NCI-H446 treated with DMSO at 0.1 percent for 48 hours (cell line): ENCODE measurements around the gene WBP2NL.
"Not testable (repeated sequence)": the region's sequence is repeated elsewhere in the genome, so short reads cannot be mapped to it uniquely, and the experiment has no call there.

Source experiments
- DNase-seq: peaks from one replicate; lab custom pipeline; 2025; lab: John Stamatoyannopoulos, UW

The WBP2NL gene, protein sequence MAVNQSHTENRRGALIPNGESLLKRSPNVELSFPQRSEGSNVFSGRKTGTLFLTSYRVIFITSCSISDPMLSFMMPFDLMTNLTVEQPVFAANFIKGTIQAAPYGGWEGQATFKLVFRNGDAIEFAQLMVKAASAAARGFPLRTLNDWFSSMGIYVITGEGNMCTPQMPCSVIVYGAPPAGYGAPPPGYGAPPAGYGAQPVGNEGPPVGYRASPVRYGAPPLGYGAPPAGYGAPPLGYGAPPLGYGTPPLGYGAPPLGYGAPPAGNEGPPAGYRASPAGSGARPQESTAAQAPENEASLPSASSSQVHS

DNA sequence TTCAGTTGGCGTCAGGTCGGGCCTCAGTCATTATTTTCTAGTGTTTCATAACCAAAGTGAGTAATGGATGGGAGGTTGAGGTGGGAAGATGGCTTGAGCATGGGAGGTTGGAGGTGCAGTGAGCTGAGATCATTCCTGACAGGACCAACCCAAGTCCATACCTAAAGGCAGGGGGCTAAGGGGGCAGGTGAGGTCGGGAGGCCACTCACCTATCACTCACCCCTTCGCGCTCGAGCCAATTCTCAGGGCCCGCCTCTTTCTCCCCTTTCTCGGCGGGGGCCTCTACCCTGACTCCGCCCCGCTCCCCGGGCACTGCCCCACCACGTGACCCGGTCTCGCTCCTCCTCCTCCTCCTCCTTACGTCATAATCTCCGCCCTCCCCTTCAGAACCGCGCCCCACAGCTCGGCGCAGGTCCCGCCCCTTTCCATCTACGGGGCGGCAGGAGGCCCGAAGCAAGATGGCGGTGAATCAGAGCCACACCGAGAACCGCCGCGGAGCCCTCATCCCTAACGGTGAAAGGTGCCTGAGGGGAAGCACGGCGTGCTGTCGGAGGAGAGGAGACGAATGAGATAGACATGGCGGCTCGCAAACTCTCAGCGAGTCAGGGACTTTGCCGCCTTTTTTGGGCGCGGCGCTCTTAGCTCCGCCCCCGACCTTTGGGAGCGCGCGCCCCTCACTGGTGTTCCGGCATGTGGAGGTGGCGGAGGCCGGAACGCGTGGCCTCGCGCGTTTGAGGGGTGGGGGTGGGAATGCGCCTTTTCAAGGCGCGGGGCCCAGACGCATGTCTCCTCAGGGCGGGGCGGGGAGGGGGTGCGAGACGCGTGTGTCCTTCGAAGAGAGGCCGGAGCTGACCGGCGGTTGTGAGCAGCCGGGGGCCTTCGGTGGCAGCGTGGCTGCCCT, at the start of gene WBP2NL:
WBP2NL (plus strand) TSS at position 428 of the 901 bp plus-strand sequence; CDS start at position 459, 31 bp downstream.
- DNase-seq = no peak

GRCh38 chr22:41948928-41949296, 49.7 kb upstream of the WBP2NL start:
- DNase-seq = not testable (repeated sequence)

DNA sequence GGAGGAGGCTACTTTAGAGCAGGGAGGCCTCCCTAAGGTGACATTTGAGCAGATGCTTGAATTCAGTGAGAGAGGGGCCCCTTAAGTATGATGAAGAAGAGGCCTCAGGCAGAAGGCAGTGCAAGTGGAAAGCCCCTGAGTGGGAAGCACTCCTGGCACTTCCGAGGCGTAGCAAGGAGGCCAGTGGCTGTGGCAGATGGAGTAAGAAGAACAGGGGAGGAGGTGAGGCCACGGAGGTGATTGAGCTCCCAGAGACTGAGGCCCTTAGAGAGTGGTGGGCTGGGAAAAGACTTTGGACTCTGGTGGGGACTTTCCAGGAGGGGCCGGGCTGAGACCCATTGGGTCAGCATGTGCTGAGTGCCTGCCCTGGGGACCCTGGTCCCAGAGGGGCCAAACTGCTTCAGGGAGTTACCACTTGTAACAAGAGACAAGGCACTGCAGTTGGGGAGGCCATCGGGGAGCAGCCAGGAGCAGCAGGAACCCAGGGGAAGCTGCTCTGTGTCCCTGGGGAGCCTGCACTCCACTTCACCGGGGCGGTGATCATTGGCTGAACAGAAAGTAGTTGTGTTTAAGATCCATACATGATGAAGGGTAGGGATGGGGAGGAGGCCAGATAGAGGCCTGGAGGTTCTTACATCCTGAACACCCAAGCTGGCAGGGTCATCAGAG, 49.2 kb upstream of the WBP2NL start:
- DNase-seq = no peak

DNA sequence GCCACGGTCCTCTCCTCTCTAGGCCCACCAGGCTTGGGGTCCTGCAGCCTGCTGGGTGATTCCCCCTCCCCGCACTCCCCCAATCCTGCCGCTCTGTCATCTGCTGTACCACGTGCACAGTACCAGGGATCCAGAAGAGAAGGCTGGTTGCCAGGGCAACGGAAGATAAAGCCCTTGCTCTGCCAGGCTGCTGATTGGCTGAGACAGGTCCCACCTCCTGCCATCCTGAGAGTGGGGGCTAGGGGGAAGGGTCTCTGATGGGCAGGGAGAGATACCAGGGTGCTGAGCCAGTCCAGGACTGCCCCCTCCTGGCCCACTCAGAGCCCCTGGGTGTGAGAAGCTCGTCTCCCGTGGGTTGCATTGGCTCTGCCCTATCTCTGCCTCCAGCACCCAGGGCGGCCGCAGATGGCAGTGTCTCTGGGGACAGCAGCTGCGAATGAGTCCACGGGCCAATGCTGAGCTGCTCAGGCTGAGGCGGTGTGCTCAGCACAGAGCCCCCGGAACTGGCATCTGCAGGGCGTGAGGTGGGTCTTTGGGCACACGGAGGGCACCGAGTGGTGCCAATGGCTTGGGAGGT, 46.6 kb upstream of the WBP2NL start, which contains the start of gene SMIM45:
SMIM45 (plus strand) TSS at position 253 of the 577 bp plus-strand sequence.
- DNase-seq = no peak

GRCh38 chr22:41952713-41953112, 45.9 kb upstream of the WBP2NL start:
- no peak for DNase-seq

- DNase-seq = no peak
These were observed 40.5 kb upstream of the WBP2NL start for GRCh38 chr22:41957941-41958556.

DNA sequence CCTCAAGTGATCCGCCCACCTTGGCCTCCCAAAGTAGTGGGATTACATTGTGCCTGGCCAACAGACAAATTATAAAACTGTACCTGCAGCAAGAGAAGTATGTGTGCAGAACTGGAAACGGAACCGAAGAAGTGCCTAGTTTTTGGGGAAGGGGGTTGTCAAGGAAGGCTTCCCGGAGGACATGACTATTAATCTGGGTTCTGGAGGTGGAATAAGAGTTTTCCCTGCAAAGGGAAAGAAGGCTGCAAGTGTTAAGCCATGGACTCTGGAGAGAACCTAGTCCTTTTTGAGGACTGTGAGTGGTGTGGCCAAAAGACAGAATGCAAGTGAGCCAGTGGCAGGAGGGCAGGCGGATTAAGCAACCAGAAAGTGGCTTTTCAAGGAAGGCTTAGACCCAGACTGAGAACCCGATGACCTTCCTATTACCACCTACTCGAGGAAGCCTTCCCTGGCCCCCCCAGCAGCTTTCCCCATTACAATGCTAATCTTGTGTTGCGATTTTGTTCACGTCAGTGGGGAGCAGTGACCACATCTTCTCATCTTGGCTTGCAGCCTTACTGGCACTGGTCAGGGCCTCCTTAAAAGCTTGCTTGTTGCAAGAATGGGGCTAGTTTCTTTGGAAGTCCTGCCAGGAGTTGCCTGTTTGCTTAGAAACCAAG, 35.0 kb upstream of the WBP2NL start:
- DNase-seq = no peak

- DNase-seq = no peak
These were observed 34.5 kb upstream of the WBP2NL start for GRCh38 chr22:41964112-41964491.

GRCh38 chr22:41966225-41966606, 32.4 kb upstream of the WBP2NL start:
- DNase-seq = no peak

DNA sequence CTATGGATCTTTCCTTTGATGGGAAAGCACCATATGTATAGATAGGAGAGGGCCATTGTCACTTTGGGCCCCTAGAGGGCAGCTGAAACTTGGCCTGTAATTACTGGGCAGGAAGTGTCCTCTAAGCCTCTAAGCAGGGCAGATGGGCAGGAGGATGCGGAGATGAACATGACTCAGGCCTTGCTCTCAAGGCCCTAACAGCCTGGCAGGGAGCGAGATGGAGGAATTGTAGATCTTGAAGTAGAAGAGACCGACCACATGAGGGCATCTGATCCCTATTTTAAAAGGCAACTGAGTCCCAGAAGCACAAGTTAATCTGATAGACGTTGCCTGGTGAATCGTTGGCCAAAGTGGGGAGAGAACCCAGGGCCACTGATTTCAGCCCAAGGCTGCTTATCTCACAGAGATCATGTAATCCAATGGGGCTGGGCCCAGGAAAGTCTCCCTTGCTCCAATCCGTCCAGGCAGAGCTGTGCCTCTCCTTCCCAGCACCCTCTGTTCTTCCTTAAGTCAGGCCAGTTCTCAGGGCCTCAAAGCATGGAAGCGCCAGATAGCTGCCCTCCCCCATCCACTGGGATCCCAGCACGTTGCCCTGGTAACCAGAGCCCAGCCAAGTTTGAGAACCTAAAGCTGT, 31.9 kb upstream of the WBP2NL start:
- peak; percentile 39 for DNase-seq

DNA sequence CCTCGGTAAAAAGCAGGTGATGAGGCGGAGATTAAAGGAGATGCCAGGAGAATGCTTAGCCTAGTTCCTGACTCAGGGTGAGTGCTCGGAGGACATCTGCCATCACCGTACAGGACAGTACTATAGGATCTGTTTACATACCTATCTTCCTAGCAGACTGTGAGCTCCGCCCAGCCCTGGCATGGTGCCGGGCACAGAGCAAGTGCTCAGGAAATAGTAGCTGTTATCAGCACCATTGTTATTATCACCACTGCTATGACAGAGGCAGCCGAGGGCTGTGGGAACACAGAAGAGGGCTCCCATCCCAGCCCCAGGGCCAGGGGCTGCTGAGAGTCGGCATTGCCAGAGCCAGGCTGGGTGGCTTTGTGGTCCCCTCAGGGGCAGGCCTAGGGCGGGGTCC, 30.0 kb upstream of the WBP2NL start:
- no peak for DNase-seq

GRCh38 chr22:41969110-41969646, 29.4 kb upstream of the WBP2NL start, which contains the start of gene SEPTIN3:
SEPTIN3 (plus strand) TSS chr22:41969443; CDS start chr22:41971493, 2,050 bp downstream.
- no peak for DNase-seq

- DNase-seq = no peak
These were observed 28.0 kb upstream of the WBP2NL start for GRCh38 chr22:41970601-41971000.

DNA sequence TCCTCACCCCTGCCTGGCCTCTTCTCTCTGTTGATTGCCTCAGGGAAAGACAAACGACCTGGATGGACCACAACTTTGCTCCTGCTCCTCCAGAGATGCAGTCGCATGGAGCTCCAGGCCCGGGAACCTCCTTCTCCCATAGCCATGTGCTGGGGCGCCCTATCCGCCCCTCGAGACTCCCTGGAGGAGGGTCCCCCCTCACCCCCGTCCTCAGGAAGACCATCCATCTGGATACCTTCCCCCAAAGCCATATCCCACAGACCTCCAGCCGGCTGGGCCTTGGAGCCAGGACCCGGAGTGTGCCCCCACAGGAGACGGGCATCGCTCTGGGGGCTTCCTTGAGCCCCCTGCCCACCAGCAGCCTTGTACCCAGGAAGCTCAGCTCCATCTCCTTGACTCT, 27.2 kb upstream of the WBP2NL start:
- no peak for DNase-seq

DNA sequence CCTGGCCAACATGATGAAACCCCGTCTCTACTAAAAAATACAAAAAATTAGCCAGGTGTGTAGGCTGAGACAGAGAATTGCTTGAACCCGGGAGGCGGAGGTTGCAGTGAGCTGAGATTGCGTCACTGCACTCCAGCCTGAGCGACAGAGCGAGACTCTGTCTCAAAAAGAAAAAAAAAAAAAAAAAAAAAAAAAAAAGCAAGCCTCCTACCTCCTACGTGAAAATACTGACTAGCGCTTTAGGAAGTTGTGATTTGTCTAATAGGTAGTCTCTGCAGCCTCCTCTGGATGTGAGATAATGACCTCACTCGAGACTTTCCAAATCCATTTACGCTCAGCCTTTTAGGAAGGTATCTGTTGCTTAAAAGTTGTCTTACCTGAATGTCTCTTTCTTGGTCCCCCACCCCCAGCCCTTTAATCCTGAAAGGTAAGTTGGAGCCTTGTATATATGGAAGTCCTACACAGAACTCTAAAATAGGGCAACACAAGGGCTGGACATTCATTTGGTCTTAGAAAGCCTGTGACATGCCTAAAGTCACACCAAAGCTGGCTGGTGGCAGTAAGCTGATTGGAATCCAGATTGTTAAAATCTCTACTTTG, 23.8 kb upstream of the WBP2NL start:
- no peak for DNase-seq

- no peak for DNase-seq
These were observed 23.1 kb upstream of the WBP2NL start for GRCh38 chr22:41975299-41976069.

- no peak for DNase-seq
These were observed 22.3 kb upstream of the WBP2NL start for GRCh38 chr22:41976070-41976901.

DNA sequence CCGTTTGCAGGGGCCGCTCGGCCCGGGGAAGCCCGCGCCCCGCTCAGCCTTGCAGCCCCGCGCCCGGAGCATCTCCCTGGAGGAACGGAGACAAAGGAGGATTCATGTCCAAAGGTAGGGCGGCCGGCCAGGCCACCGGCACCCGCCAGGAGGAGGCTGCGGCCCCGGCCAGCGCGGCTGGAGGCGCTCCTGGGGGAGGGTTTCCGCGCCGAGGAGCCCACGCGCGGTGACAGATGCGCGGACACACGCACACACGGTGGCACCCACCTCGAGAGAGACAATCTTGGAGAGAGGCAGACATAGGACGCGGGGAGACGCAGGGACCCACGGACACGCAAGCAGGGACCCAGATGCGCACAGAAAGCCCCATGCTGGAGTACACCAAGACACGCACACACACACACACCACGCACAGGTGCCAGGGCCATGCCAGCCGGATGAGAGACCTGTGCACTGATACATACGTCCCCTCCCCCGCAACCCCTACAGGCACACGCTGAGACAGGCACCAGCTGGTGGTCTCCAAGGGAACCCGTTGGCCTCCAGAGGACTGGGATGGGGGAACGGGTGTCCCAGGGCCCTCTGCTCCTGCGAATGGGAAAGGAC, 21.5 kb upstream of the WBP2NL start:
- no peak for DNase-seq
